Central memory CD4-positive, alpha-beta T cell (primary cell): ENCODE data around the gene USP25.

Source experiments
- DNase-seq: peaks from one replicate; pipeline ENCODE4 v3.0.0; 2022

Gene USP25

DNA sequence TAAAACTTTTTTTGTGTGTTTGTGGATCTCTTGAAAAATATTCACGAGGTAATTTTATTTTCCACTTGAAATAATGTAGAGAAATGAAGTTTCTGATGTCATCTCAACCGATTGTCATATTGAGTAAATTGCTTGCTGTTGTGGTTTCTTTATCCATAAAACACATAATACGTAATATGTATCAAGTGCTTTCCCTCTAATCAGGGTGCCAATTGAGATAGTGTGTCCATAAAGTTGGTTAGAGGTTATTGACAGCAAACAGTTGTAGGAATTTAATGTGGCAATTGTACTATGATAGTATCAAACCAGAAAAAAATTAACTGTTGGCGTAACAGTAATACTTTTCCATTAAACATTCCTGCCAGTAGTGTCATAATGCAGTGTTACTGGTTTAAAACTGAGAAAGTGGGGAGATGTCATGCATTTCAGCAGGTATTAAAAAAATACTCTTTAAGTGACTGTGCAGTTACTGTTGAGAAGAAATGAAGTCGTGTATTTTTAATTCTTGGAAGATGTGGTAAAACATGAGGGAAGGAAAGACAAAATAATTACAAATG is 38.3 kb downstream of the USP25 start:
- DNase-seq: no peak

DNA sequence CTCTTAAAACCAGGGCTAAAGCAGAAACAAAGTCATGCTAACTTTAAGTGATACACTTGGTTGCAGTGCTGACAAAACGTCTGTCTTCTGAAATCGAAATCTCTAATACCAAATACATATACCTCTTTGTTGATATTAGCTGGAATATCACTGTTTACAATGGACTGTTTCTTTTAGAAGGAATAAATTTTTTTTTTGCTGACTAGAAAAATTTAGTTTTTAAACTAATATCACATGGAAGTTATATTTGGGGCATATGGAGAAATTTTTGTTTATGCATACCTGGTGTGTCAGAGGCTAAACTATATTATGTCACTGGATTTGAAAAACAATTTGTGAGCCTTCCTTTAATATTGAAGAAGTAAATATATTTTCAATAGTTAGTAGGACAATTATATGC is 39.1 kb downstream of the USP25 start:
- DNase-seq: no peak

DNA sequence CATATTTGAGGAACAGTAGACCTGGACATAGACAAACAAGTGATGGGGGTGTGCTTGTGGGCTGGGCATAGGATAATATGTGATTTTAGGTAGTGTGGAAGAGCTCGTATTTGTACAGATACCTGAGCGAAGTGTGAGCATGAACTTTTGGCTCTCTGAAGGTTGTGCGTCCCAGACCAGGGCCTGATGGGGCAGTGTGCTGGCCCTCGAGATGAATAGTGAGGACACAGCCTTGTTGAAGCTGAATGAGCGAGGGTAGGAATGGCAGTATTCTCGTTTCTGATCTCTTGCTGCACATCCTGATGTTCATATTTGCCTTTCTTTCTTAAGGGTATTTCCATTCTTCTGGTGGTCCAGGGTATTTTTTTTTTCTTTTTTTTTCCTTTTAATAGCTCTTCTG is 41.5 kb downstream of the USP25 start:
- no peak for DNase-seq

DNA sequence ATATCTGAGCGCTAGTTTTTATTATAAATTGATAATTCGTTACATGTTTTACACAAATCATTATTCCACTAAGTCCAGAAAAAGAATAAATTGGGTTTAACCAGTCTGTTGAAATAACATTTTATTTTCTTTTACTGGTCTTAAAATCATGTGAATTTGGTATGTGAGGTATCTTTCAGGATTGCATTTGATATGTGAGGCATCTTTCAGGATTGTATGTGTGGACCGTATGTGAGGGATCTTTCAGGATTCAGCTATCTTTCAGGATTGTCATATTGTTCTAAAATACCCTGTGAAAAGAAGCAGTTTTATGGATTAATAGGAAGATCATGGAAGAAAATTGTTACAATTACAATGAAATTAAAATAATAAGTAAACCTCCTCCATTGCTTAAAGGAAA is 42.9 kb downstream of the USP25 start:
- no peak for DNase-seq

DNA sequence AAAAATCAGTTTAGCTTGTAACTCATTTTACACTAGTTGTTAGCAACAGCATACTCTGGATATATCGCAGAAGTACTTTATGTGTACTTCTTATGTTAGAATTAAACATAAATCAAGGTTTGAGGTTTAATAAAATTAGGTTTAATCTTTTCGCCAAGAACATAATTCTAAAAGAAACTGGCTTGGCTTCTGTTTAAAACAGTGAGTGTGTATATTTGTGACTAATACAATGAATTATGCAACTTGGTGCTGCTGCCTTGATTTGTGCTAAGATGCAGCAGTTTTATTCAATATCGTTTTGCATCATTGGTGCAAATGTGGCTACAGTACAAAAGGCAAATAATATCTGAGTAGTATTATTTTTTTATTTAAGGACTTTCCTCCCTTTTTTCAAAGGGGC is 44.8 kb downstream of the USP25 start:
- DNase-seq: no peak

DNA sequence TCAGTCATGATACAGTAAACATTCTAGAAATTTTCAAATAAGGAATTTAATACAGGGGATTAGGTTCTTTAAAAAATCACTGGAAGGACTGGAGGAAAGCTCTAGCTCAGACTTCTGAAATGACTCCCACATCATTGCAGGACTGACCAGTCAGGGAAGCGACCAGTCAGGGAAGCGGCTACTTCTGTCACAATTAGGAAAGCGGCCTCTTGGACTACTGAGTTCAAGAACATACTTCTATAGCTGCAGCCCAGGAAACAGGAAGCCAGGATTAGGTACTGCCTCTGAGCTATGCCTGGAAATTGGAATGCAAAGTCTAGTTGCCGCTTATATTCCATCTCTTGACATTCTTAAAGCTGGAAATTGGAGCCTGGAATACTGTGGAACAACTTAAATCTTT is 45.5 kb downstream of the USP25 start:
- no peak for DNase-seq

DNA sequence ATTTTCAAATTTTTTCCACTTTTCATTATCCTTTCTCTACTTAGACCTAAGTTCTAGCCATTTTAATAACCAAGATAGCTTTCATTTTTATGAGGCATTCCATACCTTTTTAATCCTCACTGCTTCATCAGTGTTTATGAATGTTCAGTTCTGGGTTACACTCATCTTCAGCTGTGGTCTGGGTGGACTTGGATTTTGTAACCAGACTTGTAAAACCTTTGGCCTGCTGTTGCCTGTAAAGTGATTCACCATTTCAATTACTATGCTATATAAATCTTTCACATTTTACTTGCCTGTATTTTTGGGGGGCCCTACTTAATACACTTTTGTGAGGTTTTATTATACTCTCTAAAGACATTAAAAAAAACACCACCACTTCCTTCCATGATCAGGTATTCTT is 46.2 kb downstream of the USP25 start:
- DNase-seq: no peak

DNA sequence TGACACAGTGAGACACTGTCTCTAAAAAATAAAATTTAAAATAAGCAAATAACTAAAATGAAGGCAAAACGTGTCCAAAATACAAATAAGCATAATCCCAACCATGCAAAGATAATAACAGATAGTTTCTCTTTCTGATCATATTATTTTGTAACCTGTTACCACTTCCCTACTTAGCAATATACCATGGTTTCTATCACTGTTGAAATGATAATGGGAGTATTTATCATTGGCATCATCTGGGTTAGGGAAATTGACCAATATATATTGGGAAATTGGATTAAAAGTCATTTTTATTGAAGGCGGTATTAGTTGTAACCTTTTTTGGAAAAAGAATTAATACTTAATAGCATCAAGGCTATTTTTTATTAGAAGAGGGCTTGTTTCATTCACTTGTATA is 47.0 kb downstream of the USP25 start:
- no peak for DNase-seq

DNA sequence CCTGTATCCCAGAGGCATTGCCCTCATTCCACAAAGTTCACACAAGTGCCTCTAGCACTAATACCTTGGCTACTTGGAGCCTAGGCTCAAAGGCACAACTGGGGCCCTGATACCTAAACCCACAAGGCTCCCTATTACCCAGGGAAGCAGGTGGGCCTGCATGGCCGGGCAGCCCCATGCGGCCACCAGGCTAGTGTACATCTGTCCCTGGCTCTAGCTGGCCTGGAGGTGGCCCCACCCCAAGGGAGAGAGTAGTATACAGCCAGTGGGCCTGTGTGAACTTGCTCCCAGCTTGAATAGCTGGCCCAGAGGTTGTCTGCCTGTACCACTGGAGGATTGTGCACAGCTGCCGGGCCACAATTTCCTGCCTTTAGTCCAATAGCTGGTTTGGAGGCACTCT is 52.2 kb downstream of the USP25 start:
- DNase-seq: no peak

DNA sequence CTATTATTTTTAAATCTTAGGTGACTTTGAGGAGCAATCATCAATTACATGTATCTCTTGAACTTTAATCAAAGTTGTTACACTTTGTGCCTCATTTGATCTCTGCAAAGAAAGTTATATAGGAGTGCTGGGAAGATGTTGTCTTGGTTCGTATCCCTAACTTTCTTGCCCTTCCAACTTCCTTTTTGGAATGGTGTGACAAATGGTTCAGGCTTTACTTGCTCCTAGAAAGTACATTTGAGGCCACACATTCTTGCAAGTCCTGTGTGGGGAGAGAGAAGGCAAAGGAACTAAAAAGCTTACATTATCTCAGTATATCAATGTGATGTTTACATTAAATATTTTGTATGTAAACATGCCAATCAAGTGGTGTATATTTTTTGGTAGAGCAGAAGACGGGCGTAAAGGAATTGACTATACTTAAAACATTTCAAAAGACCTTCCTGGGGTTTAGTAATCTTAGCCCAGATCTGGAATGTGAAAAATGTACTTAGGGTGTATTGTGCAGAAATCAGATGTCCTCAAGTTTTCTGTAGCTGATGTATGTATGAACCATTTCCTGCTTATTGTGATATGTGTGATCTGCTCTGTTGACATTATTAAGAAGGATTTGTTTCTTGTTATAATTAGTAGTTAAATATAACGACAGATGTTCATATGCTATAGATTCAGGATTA is 59.2 kb downstream of the USP25 start:
- DNase-seq: no peak

DNA sequence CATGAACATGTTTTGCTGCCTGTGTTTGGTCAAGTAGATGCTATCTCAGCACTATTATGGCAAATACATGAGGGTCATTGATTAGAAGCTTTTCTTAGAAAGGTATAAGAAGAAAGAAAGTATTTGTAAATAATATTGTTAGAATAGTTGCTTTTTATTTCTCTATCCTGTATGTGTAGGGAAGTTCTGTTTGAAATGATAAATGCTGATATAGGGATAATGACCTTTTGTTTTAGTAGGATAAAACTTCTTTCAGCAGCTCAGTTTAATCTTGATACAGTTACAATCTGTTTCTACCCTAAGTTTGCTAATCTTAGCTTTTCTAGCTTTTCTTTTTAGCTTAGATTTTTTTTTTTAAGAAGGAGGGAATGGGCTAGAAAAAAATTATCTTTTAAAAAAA is 63.3 kb downstream of the USP25 start:
- DNase-seq: no peak

DNA sequence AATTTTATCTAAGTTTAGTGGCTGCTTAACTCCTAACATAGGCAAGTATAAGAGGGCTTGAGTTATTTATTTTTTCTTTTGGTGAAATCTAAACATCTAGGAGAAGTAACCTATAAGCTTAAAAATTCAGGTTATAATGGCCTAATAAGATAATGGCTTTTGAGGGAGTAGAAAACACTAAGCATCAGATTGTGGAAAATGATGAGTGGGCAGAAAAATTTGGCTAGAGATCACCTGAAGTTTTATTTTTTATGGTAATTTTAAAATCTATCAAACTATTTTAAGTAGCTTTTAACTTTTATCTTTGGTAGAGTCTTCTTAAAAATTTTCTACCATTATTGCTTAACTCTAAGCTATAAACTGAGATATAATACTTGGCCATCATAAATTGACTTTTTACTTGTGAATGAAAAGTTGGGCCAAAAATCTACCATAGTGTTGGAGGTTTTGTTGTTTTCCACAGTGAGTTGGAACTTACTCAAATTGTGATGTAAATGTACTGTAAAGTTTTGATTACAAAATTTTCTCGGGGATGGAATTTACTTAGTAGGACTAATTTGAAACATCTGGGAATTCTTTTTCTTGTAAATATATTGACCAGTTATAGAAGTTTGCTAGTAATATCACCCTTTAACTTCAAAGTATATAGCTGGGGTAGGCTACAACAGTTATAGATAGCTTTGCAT is 63.9 kb downstream of the USP25 start:
- no peak for DNase-seq

DNA sequence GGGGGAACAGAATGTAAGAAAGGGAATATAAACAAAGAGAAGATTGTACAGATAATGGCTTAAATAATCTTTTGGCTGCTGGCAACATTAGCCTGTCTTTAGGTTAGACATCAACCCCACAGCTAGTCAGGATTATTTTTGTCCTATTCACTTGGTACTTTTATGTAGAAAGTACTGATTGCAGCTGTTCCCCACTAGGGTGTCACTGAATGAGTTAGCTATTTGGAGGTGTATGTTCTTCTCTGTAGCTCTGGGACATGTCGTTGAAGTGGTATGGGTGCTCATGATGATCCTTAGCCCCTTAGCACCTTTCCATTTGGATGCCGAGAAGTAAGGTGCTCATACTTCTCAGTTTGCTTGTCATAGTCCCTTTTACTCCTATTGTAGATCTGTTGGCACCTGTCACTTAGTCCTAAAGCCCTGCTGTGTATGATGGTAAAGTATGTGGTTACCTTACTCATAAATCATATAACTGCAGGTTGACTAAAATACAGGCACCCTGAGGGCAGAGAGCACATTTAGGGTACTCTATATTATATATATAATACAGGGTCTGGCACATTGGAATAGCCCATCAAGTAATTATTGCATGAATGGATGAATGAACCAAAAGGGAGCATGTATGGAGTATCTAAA is 64.6 kb downstream of the USP25 start:
- no peak for DNase-seq

DNA sequence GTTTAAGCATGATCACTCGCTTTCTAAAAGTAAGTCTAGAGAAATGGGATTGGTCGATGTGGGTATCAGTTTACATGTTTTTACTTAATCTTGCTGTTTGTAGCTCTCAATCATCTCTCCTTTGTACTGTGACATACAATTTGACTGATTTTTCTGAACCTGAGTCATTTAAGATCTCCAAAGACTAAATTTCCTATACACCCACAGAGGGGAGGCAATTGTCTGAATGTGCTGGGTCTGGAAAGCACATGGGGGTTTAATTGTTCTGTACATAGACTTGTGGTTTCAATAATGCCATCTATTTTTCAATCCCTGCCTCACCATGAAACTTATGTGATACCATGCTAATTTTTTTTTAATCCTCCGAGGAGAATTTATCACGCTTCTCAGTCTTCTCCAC is 65.8 kb downstream of the USP25 start:
- no peak for DNase-seq

DNA sequence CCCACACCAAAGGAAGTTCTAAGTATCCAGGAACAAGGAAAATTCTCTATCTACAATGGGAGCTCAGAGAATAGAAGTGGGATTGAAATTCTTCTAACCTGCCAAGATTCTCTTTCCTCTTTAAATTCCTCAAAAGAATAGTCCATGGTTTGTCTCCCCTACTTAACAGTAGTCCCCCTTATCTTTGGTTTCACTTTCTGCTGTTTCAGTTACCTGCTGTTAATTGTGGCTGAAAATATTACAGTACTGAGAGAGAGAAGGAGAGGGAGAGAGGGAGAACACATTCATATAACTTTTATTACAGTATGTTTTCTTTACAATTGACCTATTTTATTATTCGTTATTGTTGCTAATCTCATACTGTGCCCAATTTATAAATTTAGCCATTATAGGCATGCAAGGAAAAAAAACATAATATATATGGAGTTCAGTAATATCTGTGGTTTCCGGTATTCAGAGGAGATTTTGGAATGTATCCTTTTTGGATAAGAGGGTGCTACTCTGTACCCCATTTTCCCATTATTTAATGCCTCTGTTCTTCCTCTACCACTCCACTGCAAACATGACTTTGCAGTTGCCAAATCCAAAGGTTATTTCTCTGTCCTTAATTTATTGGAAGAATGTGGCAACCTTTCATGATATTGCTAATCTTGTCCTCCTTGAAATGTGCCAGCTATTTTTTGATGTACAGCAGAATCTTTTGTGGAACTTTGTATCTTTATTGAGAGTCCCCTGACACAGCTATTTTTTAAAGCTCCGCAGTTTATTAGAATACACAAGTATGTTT is 68.0 kb downstream of the USP25 start:
- no peak for DNase-seq

DNA sequence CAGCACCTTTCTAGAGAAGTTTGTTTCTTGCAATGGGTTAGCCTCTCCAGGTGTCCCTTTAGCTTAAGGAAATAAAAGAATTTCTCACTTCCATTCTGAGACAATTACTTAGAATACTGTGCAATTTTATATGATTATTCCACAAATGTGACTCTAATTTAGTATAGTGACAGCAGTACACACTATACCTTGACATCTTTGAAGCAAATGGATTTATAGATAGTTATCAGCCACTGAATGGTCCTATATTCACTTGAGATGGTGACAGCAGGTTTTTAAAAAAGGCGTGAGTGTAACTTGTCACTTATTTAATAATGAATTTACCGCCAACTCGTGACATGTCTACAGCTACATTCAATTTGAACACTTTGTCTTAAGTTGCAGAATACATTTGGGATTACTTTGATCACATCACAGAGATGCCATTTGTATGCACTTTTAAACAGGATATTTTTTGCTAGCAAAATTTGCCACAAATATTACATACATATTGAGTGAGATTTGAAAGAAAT is 71.6 kb downstream of the USP25 start:
- DNase-seq: no peak

DNA sequence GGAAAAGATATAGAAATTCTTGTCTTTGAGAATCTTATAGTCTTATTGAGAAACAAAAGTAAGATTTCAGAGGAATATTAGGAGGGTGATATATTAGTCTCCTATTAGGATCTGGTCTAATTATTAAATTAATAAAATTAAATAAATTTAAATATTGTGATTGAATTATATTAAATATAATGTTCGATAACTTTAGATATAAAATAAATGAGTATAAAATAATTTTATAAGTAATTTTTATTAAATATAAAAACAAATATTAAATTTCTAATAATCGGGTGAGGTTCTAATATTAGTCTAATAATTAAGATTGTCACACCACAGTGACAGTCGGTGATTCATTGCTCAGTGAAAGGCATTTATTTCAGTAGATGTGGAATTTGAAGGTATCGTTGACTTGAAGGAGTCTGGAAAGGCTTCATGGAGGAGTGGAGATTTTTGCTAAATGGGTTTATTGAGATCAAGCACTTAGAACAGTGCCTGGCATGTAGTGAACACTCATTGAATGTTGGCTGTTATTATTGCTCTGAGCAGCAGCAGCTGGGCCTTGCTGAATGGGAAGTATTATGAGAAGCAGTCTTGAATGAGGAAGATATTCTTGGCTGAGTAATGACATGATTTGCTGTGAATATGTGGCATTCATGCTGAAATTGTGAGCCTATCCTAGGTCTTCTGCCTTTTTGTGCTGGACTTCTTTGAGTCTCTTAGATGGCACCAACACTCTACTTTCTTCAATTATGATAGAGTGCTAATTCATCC is 74.6 kb downstream of the USP25 start:
- DNase-seq: no peak

DNA sequence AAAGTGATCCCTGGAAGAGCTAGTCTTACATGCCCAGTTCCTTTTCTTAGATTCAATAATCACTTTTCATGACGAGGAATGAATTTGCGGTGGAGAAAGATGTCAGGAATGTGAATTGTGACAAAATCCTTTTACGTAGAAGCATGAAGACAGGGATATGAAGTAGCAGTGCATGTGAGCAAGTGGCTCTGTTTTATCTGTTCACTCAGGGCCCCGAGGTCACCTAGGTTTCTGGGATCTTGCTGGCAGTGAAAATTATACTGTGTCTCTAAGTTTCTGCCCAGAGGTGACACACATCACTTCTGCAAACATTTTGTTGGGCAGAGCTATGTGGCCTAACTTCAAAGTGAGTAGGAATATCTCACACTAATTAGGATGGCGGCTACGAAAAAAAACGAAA is 79.3 kb downstream of the USP25 start:
- DNase-seq: no peak

DNA sequence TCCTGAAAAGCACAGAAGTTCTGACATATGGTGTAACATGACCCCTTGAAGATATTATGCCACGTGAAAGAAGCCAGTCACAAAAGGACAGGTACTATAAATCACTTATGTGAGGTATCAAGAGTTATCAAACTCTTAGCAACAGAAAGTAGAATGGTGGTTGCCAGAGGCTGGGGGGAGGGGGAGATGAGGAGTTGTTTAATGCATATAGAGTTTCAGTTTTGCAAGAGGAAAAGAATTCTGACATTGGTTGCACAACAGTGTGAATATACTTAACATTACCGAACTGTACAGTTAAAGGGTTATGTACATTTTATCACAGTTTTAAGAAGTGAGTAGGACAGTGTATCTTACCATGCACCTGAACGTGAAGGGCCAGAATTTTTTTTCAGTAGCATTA is 80.0 kb downstream of the USP25 start:
- DNase-seq: no peak

DNA sequence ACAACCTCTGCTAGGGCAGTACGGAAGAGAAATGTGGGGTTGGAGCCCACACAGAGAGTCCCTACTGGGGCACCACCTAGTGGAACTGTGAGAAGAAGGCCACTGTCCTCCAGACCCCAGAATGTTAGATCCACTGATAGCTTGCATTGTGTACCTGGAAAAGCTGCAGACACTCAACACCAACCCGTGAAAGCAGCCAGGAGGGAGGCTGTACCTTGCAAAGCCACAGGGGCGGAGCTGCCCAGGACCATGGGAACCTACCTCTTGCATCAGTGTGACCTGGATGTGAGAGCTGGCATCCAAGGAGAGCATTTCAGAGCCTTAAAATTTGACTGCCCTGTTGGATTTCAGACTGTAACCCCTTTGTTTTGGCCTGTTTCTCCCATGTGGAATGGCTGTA is 85.5 kb downstream of the USP25 start:
- no peak for DNase-seq

DNA sequence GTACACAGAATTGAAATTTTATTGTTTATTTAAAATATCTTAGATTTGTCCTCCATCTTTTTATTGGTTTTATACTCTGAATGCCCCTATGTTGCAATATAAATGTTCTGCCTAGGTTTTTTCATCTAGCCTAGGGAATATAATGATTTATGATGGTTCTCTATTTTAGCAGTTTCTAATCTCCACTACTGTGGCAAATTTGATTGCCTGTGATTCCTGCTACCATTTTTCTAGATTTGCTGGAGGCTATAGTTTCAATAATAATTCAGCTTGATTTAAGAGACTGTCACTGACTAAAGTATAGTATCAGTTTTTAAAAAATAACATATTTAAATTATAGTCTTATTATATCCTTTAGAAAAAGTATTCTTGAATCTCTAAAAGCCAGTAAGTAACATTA is 90.5 kb downstream of the USP25 start:
- DNase-seq: no peak

DNA sequence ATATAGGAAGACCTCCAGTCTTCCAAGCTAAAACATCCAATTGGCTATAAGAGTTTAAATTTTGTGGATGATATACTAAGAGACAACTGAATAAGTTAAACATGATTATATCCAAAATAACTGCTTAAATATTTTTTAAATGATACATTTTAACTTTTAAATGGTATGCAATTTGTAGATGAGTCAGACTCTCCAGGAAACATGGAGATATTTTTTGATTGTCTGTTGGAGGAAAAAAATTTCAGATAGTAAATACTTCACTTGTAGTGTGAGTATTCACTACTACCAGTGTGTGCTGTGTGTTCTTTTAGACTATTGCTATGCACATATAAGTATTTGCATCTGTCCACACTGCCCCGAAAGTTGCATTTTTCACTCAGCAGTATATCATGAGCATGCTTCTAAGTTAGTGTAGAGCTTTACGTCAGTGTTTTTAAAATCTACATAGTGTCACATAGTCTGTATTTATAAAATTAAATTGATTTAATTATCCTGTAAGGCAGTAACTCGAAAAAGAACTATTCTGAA is 91.1 kb downstream of the USP25 start:
- DNase-seq: no peak
